Fibroblast of lung (primary cell): ENCODE measurements around the gene TRPM5.

Experiments
- CTCF ChIP-seq, 2 donors: IDR thresholded peaks in 1 of 2; conservative IDR thresholded peaks in 1 of 2; 1 replicate in 1 of 2; 2 replicates in 1 of 2; pipeline ENCODE4 v1.5.1; 2011 to 2012; ENCODE audit warnings: low read length in 2 of 2, control low read depth in 1 of 2, inconsistent platforms in 1 of 2, low read depth in 1 of 2, mild to moderate bottlenecking in 1 of 2
- EZH2 ChIP-seq: IDR thresholded peaks from 2 replicates; pipeline ENCODE4 v1.5.1; 2012; ENCODE audit warnings: low read length, control low read depth, mild to moderate bottlenecking; ENCODE audit errors: missing control alignments

DNA sequence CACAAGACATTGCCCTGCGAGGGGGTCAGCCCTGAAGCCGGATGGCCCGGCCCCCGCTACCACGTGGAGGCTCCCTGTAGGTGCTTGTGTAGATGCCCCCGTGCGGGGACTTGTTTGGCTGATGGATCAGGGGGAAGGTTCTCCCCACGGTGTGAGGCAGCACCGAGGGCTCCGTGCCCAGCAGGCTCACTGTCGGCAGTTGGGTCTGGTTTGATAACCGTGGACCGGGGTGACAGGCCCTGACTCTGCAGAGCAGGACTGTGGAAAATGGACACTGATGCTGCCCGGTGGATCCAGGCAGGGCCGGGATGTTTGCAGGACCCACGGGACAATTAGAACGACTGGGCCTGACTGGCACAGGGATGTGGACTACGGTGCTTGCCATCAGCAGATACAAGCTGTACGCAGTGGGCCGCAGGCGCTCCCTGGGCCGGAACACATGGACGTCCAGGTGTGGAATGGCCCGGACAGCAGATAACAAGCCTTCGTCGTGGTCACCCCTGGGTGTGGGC lies 19.5 kb upstream of the TRPM5 start:
- TF ChIP-seq CTCF (conservative IDR thresholded peaks at IDR 0.05 in 1 of 2, IDR thresholded peaks at IDR 0.05 in 1 of 2; ENCODE audit: low read depth in 1 of 2, low read length in 2 of 2) (no peak), EZH2 (no peak)
